Measurements from ENCODE around the gene SHC2. TPM values are rescaled to one million over a fixed set of nuclear protein-coding genes. Genes with fewer than 3 reads are reported as not detected.

The SHC2 gene
- total RNA-seq, 1 experiment from 2014 or later: 16.6 TPM

- Histone ChIP-seq H3K18ac (ENCODE audit: insufficient read length, low read depth, low read length) (no peak overlapping the region), H3T11ph (ENCODE audit: low read length) (no peak overlapping the region), H3K79me2 (ENCODE audit: insufficient read depth, low read length) (no peaks in the 10 kb centered on the region), H3K23ac (ENCODE audit: insufficient read length, low read depth, low read length) (no peak overlapping the region), H3K4me2 (ENCODE audit: insufficient read depth, insufficient read length, low read length) (no peak overlapping the region), H2AK5ac (ENCODE audit: insufficient read length, low read length) (no peak overlapping the region), H2BK120ac (ENCODE audit: low read depth, low read length, poor library complexity, severe bottlenecking) (no peak overlapping the region), H3K4ac (ENCODE audit: low read depth, low read length) (no peak overlapping the region), H3K56ac (ENCODE audit: insufficient read length, low read depth, low read length) (no peak overlapping the region), H3K9me3 (ENCODE audit: control insufficient read depth, low read depth, low read length) (no peaks in the 10 kb centered on the region), H3K9ac (ENCODE audit: extremely low read depth, insufficient read length, low read length) (no peak overlapping the region), H3K27me3 (ENCODE audit: insufficient read depth, low read length) (no peaks in the 10 kb centered on the region; the same call in 1 of the 2 replicates), H3K14ac (ENCODE audit: insufficient read depth, low read length) (no peak overlapping the region; the same call in 1 of the 2 replicates), H2BK20ac (ENCODE audit: low read depth, low read length, poor library complexity, severe bottlenecking) (no peak overlapping the region), H3K79me1 (ENCODE audit: insufficient read depth, low read depth, low read length, poor library complexity, severe bottlenecking) (no peaks in the 10 kb centered on the region), H4K91ac (ENCODE audit: insufficient read length, low read depth, low read length) (no peak overlapping the region), H3K4me1 (ENCODE audit: insufficient read depth, low read length) (no peaks in the 10 kb centered on the region), H3K27ac (ENCODE audit: insufficient read length, low read depth, low read length) (no peak overlapping the region), H4K8ac (replicated peaks; ENCODE audit: insufficient read length, low read depth, low read length) (no peak overlapping the region), H2BK12ac (ENCODE audit: insufficient read length, low read depth, low read length) (no peak overlapping the region), H4K5ac (ENCODE audit: insufficient read length, low read depth, low read length) (no peak overlapping the region), H2AFZ (ENCODE audit: low read length) (no peak overlapping the region), H3K23me2 (ENCODE audit: insufficient read length, low read depth, low read length, poor library complexity, severe bottlenecking) (peaks cover 3% of the 10 kb centered on the region), H2BK15ac (ENCODE audit: low read depth, low read length) (no peak overlapping the region), H2BK5ac (ENCODE audit: insufficient read length, low read length) (no peak overlapping the region), H4K20me1 (ENCODE audit: control insufficient read depth, insufficient read depth, insufficient read length) (no peaks in the 10 kb centered on the region)
- no peak for TF ChIP-seq CTCF (conservative IDR thresholded peaks at IDR 0.05)
- WGBS (ENCODE audit: extremely low coverage, insufficient read length, low lambda C conversion rate): no CpG with 5 or more reads among the region's 39 CpGs
- H3K4me3 Mint-ChIP-seq: no peak overlapping the region; a peak in 1 of 5 replicates
- H3K27me3 Mint-ChIP-seq (ENCODE audit: low read depth): peaks cover 20% of the 10 kb centered on the region
- no peak overlapping the region; a peak in 1 of 7 replicates for H3K27ac Mint-ChIP-seq
- H3K4me1 Mint-ChIP-seq: peaks cover 4 to 5% of the 10 kb centered on the region in 2 experiments; a peak in 3 of 4 replicates
- DNase-seq: no peak
- peaks cover 4 to 17% (median 14%) of the 10 kb centered on the region in 3 experiments; a peak in 6 of 7 replicates for H3K36me3 Mint-ChIP-seq (ENCODE audit: insufficient read depth in 1 of 3, low read depth in 3 of 3)
- peaks cover 18 to 25% of the 10 kb centered on the region in 2 experiments for H3K9me3 Mint-ChIP-seq
Observed at GRCh38 chr19:455031-455705, 5.7 kb downstream of the SHC2 start.
